Fibroblast of villous mesenchyme (primary cell): ENCODE measurements around the gene DISP3. TPM values are rescaled to one million over a fixed set of nuclear protein-coding genes. Genes with fewer than 3 reads are reported as not detected.

Experiments used
- DNase-seq: peaks from one replicate; pipeline ENCODE4 v3.0.0-alpha.2; 2010; ENCODE audit warnings: low read depth
- H3K4me3 ChIP-seq: 2 replicates; pipeline ENCODE4 v1.5.1; 2011; ENCODE audit warnings: low read depth, mild to moderate bottlenecking, low read length
- CTCF ChIP-seq: IDR thresholded peaks from 2 replicates; pipeline ENCODE4 v1.5.1; 2012; ENCODE audit warnings: low read depth, mild to moderate bottlenecking, low read length; ENCODE audit not compliant: insufficient read depth
- total RNA-seq: library from RNA; depleted of rRNA; stranded (reverse); fragments of >200 nt; gene quantifications from 2 replicates; pipeline ENCODE4 v1.2.3, GENCODE V29; 2012

DISP3 gene
- total RNA-seq, 1 donor: not detected

- H3K4me3 ChIP-seq: no peak overlapping the region
- TF ChIP-seq CTCF: no peak
- DNase-seq: no peak
Measured at GRCh38 chr1:11530731-11531311, 51.9 kb downstream of the DISP3 start.

GRCh38 chr1:11531314-11531870, 52.4 kb downstream of the DISP3 start:
- TF ChIP-seq CTCF: no peak
- no peak for DNase-seq
- H3K4me3 ChIP-seq: no peak overlapping the region

- H3K4me3 ChIP-seq: no peak overlapping the region
- no peak for DNase-seq
- TF ChIP-seq CTCF: no peak
Measured at GRCh38 chr1:11531943-11532342, 53.0 kb downstream of the DISP3 start.

GRCh38 chr1:11533790-11534787, 55.1 kb downstream of the DISP3 start:
- H3K4me3 ChIP-seq: no peak overlapping the region
- TF ChIP-seq CTCF: no peak
- no peak for DNase-seq

- no peak for TF ChIP-seq CTCF
- H3K4me3 ChIP-seq: no peak overlapping the region
- no peak for DNase-seq
Measured at GRCh38 chr1:11534846-11535245, 55.9 kb downstream of the DISP3 start.

- DNase-seq: no peak
- no peak for TF ChIP-seq CTCF
- H3K4me3 ChIP-seq: no peak overlapping the region
Measured at GRCh38 chr1:11535316-11535715, 56.4 kb downstream of the DISP3 start.
